PC-9 (cell line): Measurements from ENCODE around the gene KIF5B.

Source experiments
- EZH2 ChIP-seq: fragments of 200-600 bp; sonication (generic); IDR thresholded peaks from 2 replicates; pipeline ENCODE4 v1.8.0; 2017; ENCODE audit warnings: antibody characterized with exemption, low read depth
- TF ChIP-seq, protein P1 (sequence below): fragments of 200-600 bp; sonication (generic); conservative IDR thresholded peaks from 2 replicates; pipeline ENCODE4 v1.6.1; 2017; ENCODE audit warnings: mixed run types, antibody characterized with exemption, mild to moderate bottlenecking, moderate library complexity

DNA sequence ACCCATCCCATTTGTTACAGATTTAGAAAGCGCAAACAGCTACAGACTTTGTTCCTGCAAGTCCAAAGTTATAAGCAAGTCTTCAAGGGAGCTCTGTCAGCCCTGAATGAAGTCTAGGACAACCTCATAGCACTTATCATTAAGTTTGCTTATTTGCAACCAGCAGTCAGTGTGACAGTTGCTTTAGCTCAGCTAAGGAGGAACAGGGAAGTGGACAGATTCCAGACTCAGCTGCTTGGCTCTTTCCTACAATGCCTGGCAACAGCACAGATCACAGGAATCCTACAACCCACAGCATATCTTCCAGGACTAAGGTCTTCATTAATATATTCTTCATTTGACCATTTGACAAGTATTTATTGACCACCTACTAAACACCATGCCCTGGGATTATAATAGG, 17.4 kb upstream of the KIF5B start:
- TF ChIP-seq, protein P1, sequence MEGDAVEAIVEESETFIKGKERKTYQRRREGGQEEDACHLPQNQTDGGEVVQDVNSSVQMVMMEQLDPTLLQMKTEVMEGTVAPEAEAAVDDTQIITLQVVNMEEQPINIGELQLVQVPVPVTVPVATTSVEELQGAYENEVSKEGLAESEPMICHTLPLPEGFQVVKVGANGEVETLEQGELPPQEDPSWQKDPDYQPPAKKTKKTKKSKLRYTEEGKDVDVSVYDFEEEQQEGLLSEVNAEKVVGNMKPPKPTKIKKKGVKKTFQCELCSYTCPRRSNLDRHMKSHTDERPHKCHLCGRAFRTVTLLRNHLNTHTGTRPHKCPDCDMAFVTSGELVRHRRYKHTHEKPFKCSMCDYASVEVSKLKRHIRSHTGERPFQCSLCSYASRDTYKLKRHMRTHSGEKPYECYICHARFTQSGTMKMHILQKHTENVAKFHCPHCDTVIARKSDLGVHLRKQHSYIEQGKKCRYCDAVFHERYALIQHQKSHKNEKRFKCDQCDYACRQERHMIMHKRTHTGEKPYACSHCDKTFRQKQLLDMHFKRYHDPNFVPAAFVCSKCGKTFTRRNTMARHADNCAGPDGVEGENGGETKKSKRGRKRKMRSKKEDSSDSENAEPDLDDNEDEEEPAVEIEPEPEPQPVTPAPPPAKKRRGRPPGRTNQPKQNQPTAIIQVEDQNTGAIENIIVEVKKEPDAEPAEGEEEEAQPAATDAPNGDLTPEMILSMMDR: no peak
- no peak for TF ChIP-seq EZH2
